ENCODE measurements around the gene CHD9. TPM values are rescaled to one million over a fixed set of nuclear protein-coding genes. Genes with fewer than 3 reads are reported as not detected.
A peak's percentile ranks its signal among the peaks of the same experiment; 100 is the strongest.
"Not testable (repeated sequence)": the region's sequence is repeated elsewhere in the genome, so short reads cannot be mapped to it uniquely, and the experiment has no call there.

The CHD9 gene
- total and polyA plus RNA-seq, 9 donors: 22.6 to 94.8 (median 46.8) TPM

DNA sequence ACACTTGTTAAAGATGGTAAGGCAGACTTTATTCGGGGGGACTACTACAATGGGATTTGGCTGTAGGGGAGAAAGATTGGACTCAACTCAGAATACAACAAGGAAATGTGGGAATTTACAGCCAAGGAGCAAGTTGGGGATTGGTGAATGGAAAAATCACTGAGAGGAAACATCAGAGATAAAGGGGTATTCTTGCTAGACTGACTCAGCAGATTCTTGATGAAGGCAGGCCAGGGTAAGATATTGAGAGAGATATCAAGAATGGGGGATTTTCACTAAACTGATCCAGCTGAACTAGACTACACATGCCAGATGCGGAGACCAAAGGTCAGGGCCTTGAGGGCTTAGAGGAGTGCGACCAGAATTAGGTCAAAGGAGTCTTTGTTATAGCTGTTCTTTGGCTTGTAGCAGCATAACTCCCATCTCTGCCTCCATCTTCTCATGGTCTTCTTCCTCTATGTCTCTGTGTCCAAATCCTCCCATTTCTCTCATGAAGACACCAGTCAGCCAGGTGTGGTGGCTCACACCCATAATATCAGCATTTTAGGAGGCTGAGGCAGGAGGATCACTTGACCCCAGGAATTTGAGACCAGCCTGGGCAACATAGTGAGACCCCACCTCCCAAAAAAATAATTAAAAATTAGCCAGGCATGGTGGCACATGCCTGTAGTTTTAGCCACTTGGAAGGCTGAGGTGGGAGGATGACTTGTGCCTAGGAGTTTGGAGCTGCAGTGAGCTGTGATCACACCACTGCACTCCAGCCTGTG lies 19.4 kb upstream of the CHD9 start:
- Histone ChIP-seq H3K9me3 (replicated peaks; ENCODE audit: control insufficient read depth, low read depth, low read length) (no peaks in the 10 kb centered on the region), H3K36me3 (ENCODE audit: control insufficient read depth, insufficient read depth, low read length) (no peaks in the 10 kb centered on the region), H3K27ac (ENCODE audit: low read length) (no peak overlapping the region), H3K27me3 (ENCODE audit: control insufficient read depth, insufficient read depth, low read length) (no peaks in the 10 kb centered on the region), H3K4me3 (ENCODE audit: low read length) (no peak overlapping the region), H3K4me1 (ENCODE audit: control insufficient read depth, insufficient read depth, low read length) (no peaks in the 10 kb centered on the region)
- WGBS (ENCODE audit: insufficient coverage): 67% methylated on average over 1 of the region's 3 CpGs
- DNase-seq: no peak

DNA sequence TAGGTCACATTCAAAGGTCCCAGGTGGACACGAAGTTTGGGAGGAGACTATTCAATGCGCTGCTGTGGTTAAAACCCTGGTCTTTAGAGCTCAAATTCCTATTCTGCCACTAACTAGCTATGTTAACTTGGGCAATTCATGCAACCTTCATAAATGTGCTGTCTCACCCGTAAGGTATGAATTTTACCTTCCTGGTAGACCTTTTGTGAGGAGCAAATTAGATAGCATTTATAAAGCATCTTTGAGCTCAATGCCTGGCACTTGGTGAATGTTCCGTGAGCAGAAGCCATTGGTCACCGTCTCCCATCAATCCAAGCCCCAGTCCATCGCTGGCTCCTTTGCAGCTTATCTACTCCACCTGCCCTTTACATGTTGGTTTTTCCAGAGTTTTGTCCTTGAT lies 18.7 kb upstream of the CHD9 start:
- 100% methylated on average over 4 of the region's 6 CpGs for WGBS (ENCODE audit: insufficient coverage)

DNA sequence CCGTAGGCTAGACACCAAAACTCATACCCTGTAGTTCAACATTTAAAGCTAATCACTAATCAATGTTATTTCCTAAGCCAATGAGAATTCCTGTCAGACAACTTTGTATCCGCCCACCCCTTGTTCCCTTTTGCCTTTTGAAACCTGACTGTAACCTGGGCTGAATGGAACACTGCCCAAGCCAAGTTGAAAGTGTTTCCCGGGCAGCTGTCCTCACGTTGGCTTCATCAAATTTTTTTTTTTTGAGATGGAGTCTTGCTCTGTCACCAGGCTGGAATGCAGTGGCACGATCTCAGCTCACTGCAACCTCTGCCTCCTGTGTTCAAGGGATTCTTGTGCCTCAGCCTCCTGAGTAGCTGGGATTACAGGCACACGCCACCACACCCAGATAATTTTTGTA lies 18.1 kb upstream of the CHD9 start:
- not testable (repeated sequence) for H3K4me1 ChIP-seq (ENCODE audit: control insufficient read depth, insufficient read depth, low read length); H3K9me3 ChIP-seq (replicated peaks; ENCODE audit: control insufficient read depth, low read depth, low read length); H3K4me3 ChIP-seq (ENCODE audit: low read length); H3K27ac ChIP-seq (ENCODE audit: low read length); H3K27me3 ChIP-seq (ENCODE audit: control insufficient read depth, insufficient read depth, low read length); DNase-seq; H3K36me3 ChIP-seq (ENCODE audit: control insufficient read depth, insufficient read depth, low read length)
- WGBS (ENCODE audit: insufficient coverage): 49% methylated on average over 5 of the region's 6 CpGs

More for the DNA sequence above, 18.7 kb upstream of the CHD9 start:
- DNase-seq: no peak
- H3K4me1 ChIP-seq (ENCODE audit: control insufficient read depth, insufficient read depth, low read length): peaks cover 3% of the 10 kb centered on the region
- no peaks in the 10 kb centered on the region for H3K9me3 ChIP-seq (replicated peaks; ENCODE audit: control insufficient read depth, low read depth, low read length)
- no peaks in the 10 kb centered on the region for H3K27me3 ChIP-seq (ENCODE audit: control insufficient read depth, insufficient read depth, low read length)
- H3K36me3 ChIP-seq (ENCODE audit: control insufficient read depth, insufficient read depth, low read length): no peaks in the 10 kb centered on the region
- no peak overlapping the region for H3K27ac ChIP-seq (ENCODE audit: low read length)
- no peak overlapping the region for H3K4me3 ChIP-seq (ENCODE audit: low read length)

DNA sequence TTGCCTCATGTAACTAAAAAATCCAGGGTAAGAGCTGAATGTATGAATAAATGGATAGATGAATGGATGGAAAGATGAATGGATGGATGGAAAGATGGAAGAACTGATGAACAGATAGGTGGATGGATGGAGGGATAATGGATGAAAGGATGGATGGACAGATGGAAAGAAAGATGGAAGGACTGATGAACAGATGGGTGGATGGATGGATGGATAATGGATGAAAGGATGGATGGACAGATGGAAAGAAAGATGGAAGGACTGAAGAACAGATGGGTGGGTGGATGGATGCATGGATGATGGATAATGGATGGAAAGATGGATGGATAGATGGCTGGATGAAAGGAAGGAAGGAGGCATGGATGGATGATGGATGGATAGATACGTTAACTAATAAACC lies 14.0 kb upstream of the CHD9 start:
- Histone ChIP-seq H3K27me3 (ENCODE audit: control insufficient read depth, insufficient read depth, low read length) (no peaks in the 10 kb centered on the region), H3K4me1 (ENCODE audit: control insufficient read depth, insufficient read depth, low read length) (peaks cover 36% of the 10 kb centered on the region), H3K36me3 (ENCODE audit: control insufficient read depth, insufficient read depth, low read length) (no peaks in the 10 kb centered on the region), H3K4me3 (ENCODE audit: low read length) (no peak overlapping the region), H3K27ac (ENCODE audit: low read length) (peak overlapping the region; percentile 94), H3K9me3 (replicated peaks; ENCODE audit: control insufficient read depth, low read depth, low read length) (no peaks in the 10 kb centered on the region)
- WGBS (ENCODE audit: insufficient coverage): no CpG with 5 or more reads among the region's 1 CpG
- no peak for DNase-seq

DNA sequence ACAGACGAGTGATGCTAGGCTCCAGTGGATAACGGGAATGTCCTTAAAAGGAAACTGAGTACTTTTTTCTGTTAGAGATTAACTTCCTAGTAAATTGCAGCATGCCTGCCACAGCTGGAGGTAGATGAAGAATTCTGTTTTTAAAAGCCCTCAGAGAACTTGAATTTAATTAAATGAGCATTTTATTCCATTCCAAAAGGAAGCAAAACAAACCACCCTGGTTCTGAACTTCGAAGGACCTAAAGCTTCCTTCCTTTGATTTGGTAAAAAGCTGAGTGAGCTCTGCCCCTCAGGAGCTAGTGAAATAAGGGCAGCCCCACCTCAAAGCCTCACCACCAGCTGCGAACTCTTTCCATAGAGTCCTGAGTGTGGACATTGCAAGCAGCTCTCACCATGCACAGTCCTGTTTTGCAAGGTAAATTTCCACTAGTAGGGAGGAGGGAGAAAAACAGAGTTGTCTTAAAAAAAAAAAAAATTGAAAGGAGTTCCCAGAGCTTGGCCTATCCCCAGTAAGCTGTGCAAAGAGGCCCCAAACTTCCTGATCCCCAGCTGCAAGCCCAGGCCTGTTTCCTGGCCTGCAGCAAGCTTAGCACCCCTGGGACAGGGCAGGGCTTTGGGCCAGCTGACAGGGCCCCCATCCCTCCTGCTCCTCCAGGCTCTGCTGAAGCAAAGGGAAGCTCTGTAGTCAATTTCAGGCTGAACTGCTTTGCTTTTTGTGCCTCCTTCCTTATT lies 13.3 kb upstream of the CHD9 start:
- Histone ChIP-seq H3K4me3 (ENCODE audit: low read length) (peak overlapping the region; percentile 13), H3K36me3 (ENCODE audit: control insufficient read depth, insufficient read depth, low read length) (no peaks in the 10 kb centered on the region), H3K27me3 (ENCODE audit: control insufficient read depth, insufficient read depth, low read length) (no peaks in the 10 kb centered on the region), H3K27ac (ENCODE audit: low read length) (peak overlapping the region; percentile 94), H3K9me3 (replicated peaks; ENCODE audit: control insufficient read depth, low read depth, low read length) (no peaks in the 10 kb centered on the region), H3K4me1 (ENCODE audit: control insufficient read depth, insufficient read depth, low read length) (peaks cover 36% of the 10 kb centered on the region)
- WGBS (ENCODE audit: insufficient coverage): no CpG with 5 or more reads among the region's 4 CpGs
- DNase-seq: peak; percentile 98

DNA sequence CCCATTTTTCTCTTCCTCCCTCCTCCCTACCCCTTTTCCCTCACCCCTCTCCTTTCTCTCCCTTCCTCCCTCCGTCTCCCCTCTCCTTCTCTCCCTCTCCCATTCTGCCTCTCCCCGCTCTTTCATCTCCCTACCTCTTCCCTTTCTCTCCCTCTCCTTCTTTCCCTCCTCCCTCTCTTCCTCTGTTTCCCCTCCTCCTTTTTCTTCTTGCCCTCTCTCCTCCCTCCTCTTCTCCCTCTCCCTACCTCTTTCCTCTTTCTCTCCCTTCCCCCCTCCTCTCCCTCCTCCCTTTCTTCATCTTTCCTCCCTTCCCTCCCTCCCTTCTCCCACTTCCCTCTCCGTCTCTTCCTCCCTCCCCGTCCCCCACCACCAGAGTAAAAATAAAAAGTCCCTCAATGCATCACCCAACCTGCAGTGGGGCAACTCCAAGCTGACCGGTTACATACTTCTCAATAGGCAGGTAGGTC lies 12.5 kb upstream of the CHD9 start:
- no peaks in the 10 kb centered on the region for H3K27me3 ChIP-seq (ENCODE audit: control insufficient read depth, insufficient read depth, low read length)
- peak overlapping the region; percentile 27 for H3K4me3 ChIP-seq (ENCODE audit: low read length)
- 23% methylated on average over 2 of the region's 5 CpGs for WGBS (ENCODE audit: insufficient coverage)
- peaks cover 36% of the 10 kb centered on the region for H3K4me1 ChIP-seq (ENCODE audit: control insufficient read depth, insufficient read depth, low read length)
- H3K9me3 ChIP-seq (replicated peaks; ENCODE audit: control insufficient read depth, low read depth, low read length): peaks cover 3% of the 10 kb centered on the region
- H3K36me3 ChIP-seq (ENCODE audit: control insufficient read depth, insufficient read depth, low read length): no peaks in the 10 kb centered on the region
- H3K27ac ChIP-seq (ENCODE audit: low read length): peak overlapping the region; percentile 94
- peak; percentile 63 for DNase-seq

DNA sequence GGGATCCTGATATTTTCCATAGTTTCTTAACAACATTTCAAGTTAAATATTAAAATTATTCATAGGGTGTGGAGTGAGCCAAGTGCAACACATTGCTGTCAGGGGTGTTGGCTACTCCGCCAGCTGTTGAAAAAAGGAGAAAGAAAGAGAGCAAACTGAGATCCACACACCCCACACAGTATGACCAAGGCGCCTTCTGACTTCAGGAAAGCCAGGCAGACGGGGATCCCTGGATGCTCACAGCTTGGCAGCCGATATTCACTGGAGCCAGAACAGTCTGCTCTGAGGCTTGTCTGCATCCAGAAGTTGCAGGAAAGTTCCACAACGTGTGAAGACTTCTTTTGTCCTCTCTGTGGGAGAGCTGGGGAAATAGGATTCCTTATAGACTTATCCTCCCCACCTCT lies 11.4 kb upstream of the CHD9 start:
- 7% methylated on average over 3 of the region's 5 CpGs for WGBS (ENCODE audit: insufficient coverage)
- Histone ChIP-seq H3K4me3 (ENCODE audit: low read length) (peak overlapping the region; percentile 27), H3K27me3 (ENCODE audit: control insufficient read depth, insufficient read depth, low read length) (no peaks in the 10 kb centered on the region), H3K27ac (ENCODE audit: low read length) (peak overlapping the region; percentile 94), H3K4me1 (ENCODE audit: control insufficient read depth, insufficient read depth, low read length) (peaks cover 36% of the 10 kb centered on the region), H3K36me3 (ENCODE audit: control insufficient read depth, insufficient read depth, low read length) (no peaks in the 10 kb centered on the region), H3K9me3 (replicated peaks; ENCODE audit: control insufficient read depth, low read depth, low read length) (peaks cover 3% of the 10 kb centered on the region)
- peak; percentile 87 for DNase-seq

DNA sequence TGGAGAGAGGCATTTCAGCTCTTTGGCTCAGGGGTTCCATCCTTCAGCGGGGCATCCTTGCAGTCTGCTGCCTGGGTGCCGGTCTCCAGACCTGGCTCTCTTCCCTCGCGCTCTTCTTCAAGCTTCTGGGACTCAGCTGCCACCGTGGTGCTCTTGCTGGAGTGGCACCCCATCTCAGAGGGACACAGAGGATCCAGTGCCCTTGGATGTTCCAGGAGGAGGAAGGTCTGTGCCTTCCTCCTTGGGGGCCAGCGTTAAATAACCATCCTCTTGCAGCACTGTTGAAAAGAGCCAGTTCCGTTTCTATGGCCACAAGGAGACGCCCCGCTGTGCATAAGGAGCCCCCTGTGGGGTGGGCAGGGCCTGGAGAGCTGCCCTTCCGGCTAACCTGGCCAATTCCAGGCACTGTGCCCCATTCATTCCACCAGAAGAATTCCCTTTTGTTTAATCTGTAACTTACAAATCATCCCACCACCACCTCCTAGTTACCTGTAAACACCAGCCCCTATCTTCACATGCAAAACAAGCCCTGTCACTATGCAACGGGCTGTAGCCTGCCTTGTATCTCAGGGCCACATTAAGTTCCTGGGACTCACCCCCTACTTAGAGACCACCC lies 10.7 kb upstream of the CHD9 start:
- Histone ChIP-seq H3K9me3 (replicated peaks; ENCODE audit: control insufficient read depth, low read depth, low read length) (peaks cover 3% of the 10 kb centered on the region), H3K27ac (ENCODE audit: low read length) (peak overlapping the region; percentile 94), H3K4me1 (ENCODE audit: control insufficient read depth, insufficient read depth, low read length) (peaks cover 36% of the 10 kb centered on the region), H3K27me3 (ENCODE audit: control insufficient read depth, insufficient read depth, low read length) (no peaks in the 10 kb centered on the region), H3K36me3 (ENCODE audit: control insufficient read depth, insufficient read depth, low read length) (no peaks in the 10 kb centered on the region), H3K4me3 (ENCODE audit: low read length) (peak overlapping the region; percentile 27)
- DNase-seq: peak; percentile 47
- 26% methylated on average over 7 of the region's 11 CpGs for WGBS (ENCODE audit: insufficient coverage)

DNA sequence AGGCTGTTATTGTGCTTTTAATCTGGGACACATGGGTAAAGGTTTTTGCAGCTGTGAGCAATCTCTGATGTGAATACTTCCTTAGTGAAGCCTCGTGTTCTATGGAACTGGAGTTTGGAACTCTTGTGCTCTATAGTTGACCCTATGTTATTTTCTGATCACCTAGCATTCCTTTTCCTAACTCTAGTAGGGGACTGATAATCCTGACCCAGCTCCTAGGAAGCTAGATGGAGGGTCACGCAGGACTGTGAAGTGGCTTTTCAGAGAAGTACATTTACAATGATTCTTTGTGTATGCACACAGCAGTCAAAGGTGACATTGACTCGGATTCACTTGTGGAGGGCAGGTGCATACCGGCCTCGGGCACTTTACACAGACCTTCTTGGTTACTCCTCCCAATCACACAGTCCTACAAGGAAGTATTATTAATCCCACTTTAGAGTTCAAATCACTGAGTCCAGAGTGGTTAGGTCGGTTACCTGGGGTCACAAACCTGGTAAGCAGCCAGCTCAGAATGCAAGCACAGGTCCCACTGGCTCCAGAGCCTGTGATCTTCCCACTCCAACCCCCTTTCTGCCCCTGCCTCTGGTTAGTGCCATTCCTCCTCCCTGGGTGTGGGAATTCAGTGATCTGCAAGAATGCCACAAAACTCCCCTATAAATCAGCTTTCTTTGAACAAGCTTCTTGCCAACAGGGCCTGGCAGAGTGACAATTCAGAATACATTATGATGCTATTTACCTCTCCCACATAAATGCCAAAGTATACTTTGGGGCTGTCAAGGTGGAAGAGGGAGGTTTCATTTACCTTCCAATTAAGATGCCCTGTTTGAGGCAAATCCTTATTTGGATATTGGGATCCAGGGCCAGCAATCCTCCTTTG lies 9.2 kb upstream of the CHD9 start:
- no peak overlapping the region for H3K27ac ChIP-seq (ENCODE audit: low read length)
- 66% methylated on average over 4 of the region's 6 CpGs for WGBS (ENCODE audit: insufficient coverage)
- peaks cover 3% of the 10 kb centered on the region for H3K9me3 ChIP-seq (replicated peaks; ENCODE audit: control insufficient read depth, low read depth, low read length)
- no peak overlapping the region for H3K4me3 ChIP-seq (ENCODE audit: low read length)
- no peaks in the 10 kb centered on the region for H3K27me3 ChIP-seq (ENCODE audit: control insufficient read depth, insufficient read depth, low read length)
- H3K36me3 ChIP-seq (ENCODE audit: control insufficient read depth, insufficient read depth, low read length): no peaks in the 10 kb centered on the region
- DNase-seq: no peak
- H3K4me1 ChIP-seq (ENCODE audit: control insufficient read depth, insufficient read depth, low read length): peaks cover 36% of the 10 kb centered on the region

All from muscle of leg (tissue), 11 donors.